Measurements from ENCODE around the gene KRTAP10-3.
"Not testable (repeated sequence)": the region's sequence is repeated elsewhere in the genome, so short reads cannot be mapped to it uniquely, and the experiment has no call there.

KRTAP10-3 gene

GRCh38 chr21:44567481-44568171 is 9.0 kb upstream of the KRTAP10-3 start:
- H3K4me3 ChIP-seq (ENCODE audit: low read depth, low read length) = no peak overlapping the region
- H3K36me3 ChIP-seq (ENCODE audit: control insufficient read depth, insufficient read depth, low read length) = no peaks in the 10 kb centered on the region
- H3K9me3 ChIP-seq (ENCODE audit: control insufficient read depth, insufficient read depth, low read depth, low read length) = peaks cover 20% of the 10 kb centered on the region
- H3K9ac ChIP-seq (ENCODE audit: low read length) = no peak overlapping the region
- no peaks in the 10 kb centered on the region for H3K27me3 ChIP-seq (ENCODE audit: control insufficient read depth, insufficient read depth, low read length)
- no peak overlapping the region for H3K27ac ChIP-seq (ENCODE audit: low read depth, low read length)
- H3K4me1 ChIP-seq (ENCODE audit: control insufficient read depth, insufficient read depth, low read length) = no peaks in the 10 kb centered on the region

GRCh38 chr21:44566403-44566802 is 7.8 kb upstream of the KRTAP10-3 start:
- H3K9ac ChIP-seq (ENCODE audit: low read length) = no peak overlapping the region
- no peak overlapping the region for H3K27ac ChIP-seq (ENCODE audit: low read depth, low read length)
- peaks cover 9% of the 10 kb centered on the region for H3K9me3 ChIP-seq (ENCODE audit: control insufficient read depth, insufficient read depth, low read depth, low read length)
- H3K4me1 ChIP-seq (ENCODE audit: control insufficient read depth, insufficient read depth, low read length) = no peaks in the 10 kb centered on the region
- H3K36me3 ChIP-seq (ENCODE audit: control insufficient read depth, insufficient read depth, low read length) = no peaks in the 10 kb centered on the region
- no peaks in the 10 kb centered on the region for H3K27me3 ChIP-seq (ENCODE audit: control insufficient read depth, insufficient read depth, low read length)
- H3K4me3 ChIP-seq (ENCODE audit: low read depth, low read length) = no peak overlapping the region

DNA sequence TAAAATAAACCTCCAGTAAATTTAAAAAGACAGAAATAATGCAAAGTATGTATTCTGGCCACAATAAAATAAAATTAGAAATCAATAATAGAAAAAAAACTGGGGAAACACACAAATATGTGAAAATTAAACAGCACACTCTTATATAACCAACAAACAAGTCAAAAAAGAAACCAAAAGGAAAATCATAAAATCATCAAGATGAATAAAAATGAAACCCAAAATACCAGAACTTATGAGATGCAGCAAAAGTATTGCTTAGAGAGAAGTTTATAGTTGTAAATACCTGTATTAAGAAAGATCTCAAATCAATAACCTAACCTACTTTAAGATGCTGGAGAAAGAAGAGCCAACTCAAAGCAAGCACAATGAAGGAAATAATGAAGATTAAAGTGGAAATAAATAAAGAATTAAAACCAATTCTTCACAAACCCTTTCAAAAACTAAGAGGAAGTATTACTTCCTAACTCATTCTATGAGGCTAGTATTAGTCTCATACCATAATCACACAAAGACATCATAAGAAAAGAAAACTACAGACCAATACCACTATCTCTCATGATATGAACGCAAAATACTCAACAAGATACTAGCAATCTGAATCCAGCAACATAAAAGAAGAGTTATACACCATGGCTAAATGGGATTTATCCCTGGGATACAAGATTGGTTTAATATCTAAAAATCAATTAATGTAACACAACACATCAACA is 6.4 kb upstream of the KRTAP10-3 start:
- H3K4me1 ChIP-seq (ENCODE audit: control insufficient read depth, insufficient read depth, low read length) = no peaks in the 10 kb centered on the region
- no peak overlapping the region for H3K9ac ChIP-seq (ENCODE audit: low read length)
- H3K9me3 ChIP-seq (ENCODE audit: control insufficient read depth, insufficient read depth, low read depth, low read length) = 0 out of 2 replicates have a peak, but pooled peaks cover under 1% of the 10 kb centered on the region

GRCh38 chr21:44564099-44564498 is 5.5 kb upstream of the KRTAP10-3 start:
- no peaks in the 10 kb centered on the region for H3K27me3 ChIP-seq (ENCODE audit: control insufficient read depth, insufficient read depth, low read length)
- H3K9me3 ChIP-seq (ENCODE audit: control insufficient read depth, insufficient read depth, low read depth, low read length) = no peaks in the 10 kb centered on the region
- no peak overlapping the region for H3K27ac ChIP-seq (ENCODE audit: low read depth, low read length)
- no peak overlapping the region for H3K4me3 ChIP-seq (ENCODE audit: low read depth, low read length)
- no peaks in the 10 kb centered on the region for H3K36me3 ChIP-seq (ENCODE audit: control insufficient read depth, insufficient read depth, low read length)
- no peak overlapping the region for H3K9ac ChIP-seq (ENCODE audit: low read length)
- no peaks in the 10 kb centered on the region for H3K4me1 ChIP-seq (ENCODE audit: control insufficient read depth, insufficient read depth, low read length)

More for the DNA sequence above, 6.4 kb upstream of the KRTAP10-3 start:
- Histone ChIP-seq H3K36me3 (ENCODE audit: control insufficient read depth, insufficient read depth, low read length) (no peaks in the 10 kb centered on the region), H3K4me3 (ENCODE audit: low read depth, low read length) (no peak overlapping the region), H3K27me3 (ENCODE audit: control insufficient read depth, insufficient read depth, low read length) (no peaks in the 10 kb centered on the region), H3K27ac (ENCODE audit: low read depth, low read length) (no peak overlapping the region)

DNA sequence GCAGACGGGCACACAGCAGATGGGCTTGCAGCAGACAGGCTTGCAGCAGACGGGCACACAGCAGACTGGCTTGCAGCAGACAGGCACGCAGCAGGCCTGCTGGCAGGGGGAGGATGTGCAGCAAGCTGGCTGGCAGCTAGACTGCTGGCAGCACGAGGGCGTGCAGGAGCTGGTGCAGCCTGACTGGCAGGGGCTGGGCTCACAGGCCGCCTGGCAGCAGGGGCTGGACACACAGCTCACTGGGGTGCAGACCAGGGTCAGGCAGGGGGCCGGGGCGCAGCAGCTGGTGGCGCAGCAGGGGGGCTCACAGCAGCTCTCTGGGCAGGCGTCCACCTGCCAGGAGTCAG is 293 bp downstream of the KRTAP10-3 start:
- not testable (repeated sequence) for H3K9ac ChIP-seq (ENCODE audit: low read length); H3K36me3 ChIP-seq (ENCODE audit: control insufficient read depth, insufficient read depth, low read length); H3K27ac ChIP-seq (ENCODE audit: low read depth, low read length); H3K27me3 ChIP-seq (ENCODE audit: control insufficient read depth, insufficient read depth, low read length); H3K9me3 ChIP-seq (ENCODE audit: control insufficient read depth, insufficient read depth, low read depth, low read length); H3K4me3 ChIP-seq (ENCODE audit: low read depth, low read length); H3K4me1 ChIP-seq (ENCODE audit: control insufficient read depth, insufficient read depth, low read length)

- no peaks in the 10 kb centered on the region for H3K27me3 ChIP-seq (ENCODE audit: control insufficient read depth, insufficient read depth, low read length)
- no peaks in the 10 kb centered on the region for H3K9me3 ChIP-seq (ENCODE audit: control insufficient read depth, insufficient read depth, low read depth, low read length)
- H3K27ac ChIP-seq (ENCODE audit: low read depth, low read length) = no peak overlapping the region
These were observed 885 bp downstream of the KRTAP10-3 start for GRCh38 chr21:44557491-44558328.

DNA sequence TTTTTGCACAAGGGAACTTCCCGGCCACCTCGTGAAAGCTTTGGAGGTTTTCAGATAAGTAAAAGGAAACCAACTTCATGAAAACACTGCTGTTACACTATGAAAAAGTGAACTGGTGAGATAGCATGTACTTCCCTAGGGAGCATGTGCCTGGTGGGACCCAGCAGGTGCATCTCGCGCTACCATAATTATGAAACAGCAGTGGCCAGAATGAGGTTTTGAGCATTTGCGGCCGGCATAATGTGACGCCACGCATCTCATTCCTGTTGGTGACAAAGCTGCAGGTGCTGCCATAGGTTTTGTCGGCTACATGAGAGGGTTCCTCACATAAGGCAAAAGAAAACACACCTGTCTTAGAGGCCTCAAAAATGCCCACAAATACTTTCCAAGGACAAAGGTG is 1.7 kb downstream of the KRTAP10-3 start:
- H3K27ac ChIP-seq (ENCODE audit: low read depth, low read length) = no peak overlapping the region
- H3K4me3 ChIP-seq (ENCODE audit: low read depth, low read length) = no peak overlapping the region
- peaks cover 17% of the 10 kb centered on the region for H3K4me1 ChIP-seq (ENCODE audit: control insufficient read depth, insufficient read depth, low read length)
- H3K27me3 ChIP-seq (ENCODE audit: control insufficient read depth, insufficient read depth, low read length) = no peaks in the 10 kb centered on the region
- no peak overlapping the region for H3K9ac ChIP-seq (ENCODE audit: low read length)
- no peaks in the 10 kb centered on the region for H3K9me3 ChIP-seq (ENCODE audit: control insufficient read depth, insufficient read depth, low read depth, low read length)
- no peaks in the 10 kb centered on the region for H3K36me3 ChIP-seq (ENCODE audit: control insufficient read depth, insufficient read depth, low read length)

More at GRCh38 chr21:44557491-44558328, 885 bp downstream of the KRTAP10-3 start:
- Histone ChIP-seq H3K9ac (ENCODE audit: low read length) (no peak overlapping the region), H3K4me3 (ENCODE audit: low read depth, low read length) (no peak overlapping the region), H3K4me1 (ENCODE audit: control insufficient read depth, insufficient read depth, low read length) (peaks cover 9% of the 10 kb centered on the region), H3K36me3 (ENCODE audit: control insufficient read depth, insufficient read depth, low read length) (no peaks in the 10 kb centered on the region)

- Histone ChIP-seq H3K27ac (ENCODE audit: low read depth, low read length) (no peak overlapping the region), H3K9ac (ENCODE audit: low read length) (no peak overlapping the region), H3K4me1 (ENCODE audit: control insufficient read depth, insufficient read depth, low read length) (peaks cover 30% of the 10 kb centered on the region), H3K4me3 (ENCODE audit: low read depth, low read length) (no peak overlapping the region), H3K9me3 (ENCODE audit: control insufficient read depth, insufficient read depth, low read depth, low read length) (no peaks in the 10 kb centered on the region), H3K27me3 (ENCODE audit: control insufficient read depth, insufficient read depth, low read length) (no peaks in the 10 kb centered on the region), H3K36me3 (ENCODE audit: control insufficient read depth, insufficient read depth, low read length) (no peaks in the 10 kb centered on the region)
These were observed 3.3 kb downstream of the KRTAP10-3 start for GRCh38 chr21:44555200-44555875.

DNA sequence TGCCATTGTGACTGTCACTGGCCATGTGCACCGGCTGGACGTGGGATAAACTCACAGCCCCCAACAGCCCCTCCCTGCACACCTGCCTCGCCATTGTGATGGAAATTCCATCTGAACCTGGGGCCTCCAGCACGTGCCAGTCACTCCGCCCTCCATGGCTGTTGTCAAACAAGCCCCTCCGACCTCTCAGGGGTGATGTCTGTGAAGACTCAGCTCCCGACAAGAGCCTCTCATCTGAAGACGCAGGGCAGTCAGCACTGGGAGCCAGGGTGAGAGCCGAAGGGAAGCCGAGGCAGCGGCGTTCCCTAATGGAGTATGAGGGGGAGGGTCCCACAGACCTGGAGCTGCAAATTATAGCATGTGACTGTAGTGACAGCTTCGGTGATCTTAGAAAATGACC is 5.9 kb downstream of the KRTAP10-3 start:
- Histone ChIP-seq H3K9ac (ENCODE audit: low read length) (no peak overlapping the region), H3K36me3 (ENCODE audit: control insufficient read depth, insufficient read depth, low read length) (no peaks in the 10 kb centered on the region), H3K9me3 (ENCODE audit: control insufficient read depth, insufficient read depth, low read depth, low read length) (no peaks in the 10 kb centered on the region), H3K4me3 (ENCODE audit: low read depth, low read length) (no peak overlapping the region), H3K27me3 (ENCODE audit: control insufficient read depth, insufficient read depth, low read length) (no peaks in the 10 kb centered on the region), H3K27ac (ENCODE audit: low read depth, low read length) (no peak overlapping the region), H3K4me1 (ENCODE audit: control insufficient read depth, insufficient read depth, low read length) (peaks cover 52% of the 10 kb centered on the region)

DNA sequence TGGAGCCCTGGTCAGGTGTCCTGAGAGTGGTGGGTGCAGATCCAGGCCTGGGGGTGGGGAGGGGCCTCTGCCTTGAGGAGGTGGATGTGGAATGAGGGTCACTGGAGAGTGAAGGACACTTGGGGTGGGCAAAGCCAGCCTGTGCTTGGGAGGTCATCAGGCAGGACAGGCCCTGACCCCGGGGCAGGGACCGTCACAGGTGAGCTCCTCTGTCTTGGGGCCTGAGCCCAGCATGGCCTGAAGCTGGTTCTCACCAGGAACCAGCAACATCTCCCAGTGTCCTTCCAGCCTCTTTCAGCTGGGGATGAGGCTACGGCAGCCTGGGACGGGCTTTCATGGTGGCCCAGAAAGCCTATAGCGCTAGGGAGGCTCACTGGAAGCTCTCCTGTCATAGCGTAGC is 6.5 kb downstream of the KRTAP10-3 start:
- H3K9ac ChIP-seq (ENCODE audit: low read length) = no peak overlapping the region
- no peak overlapping the region for H3K27ac ChIP-seq (ENCODE audit: low read depth, low read length)
- H3K27me3 ChIP-seq (ENCODE audit: control insufficient read depth, insufficient read depth, low read length) = no peaks in the 10 kb centered on the region
- H3K9me3 ChIP-seq (ENCODE audit: control insufficient read depth, insufficient read depth, low read depth, low read length) = no peaks in the 10 kb centered on the region
- no peak overlapping the region for H3K4me3 ChIP-seq (ENCODE audit: low read depth, low read length)
- no peaks in the 10 kb centered on the region for H3K36me3 ChIP-seq (ENCODE audit: control insufficient read depth, insufficient read depth, low read length)
- H3K4me1 ChIP-seq (ENCODE audit: control insufficient read depth, insufficient read depth, low read length) = peaks cover 51% of the 10 kb centered on the region

Measured in HUES6 (cell line).